Ectodermal cell (in vitro differentiated cells): Measurements from ENCODE around the gene NDUFAF7.

Experiments
- H3K27ac ChIP-seq: 2 replicates; pipeline ENCODE4 v1.7.0; 2013; ENCODE audit warnings: mild to moderate bottlenecking, low read depth, low read length; ENCODE audit not compliant: insufficient read depth, poor library complexity, severe bottlenecking
- H3K27me3 ChIP-seq: 2 replicates; pipeline ENCODE4 v1.7.0; 2013; ENCODE audit warnings: mild to moderate bottlenecking, low read length; ENCODE audit not compliant: insufficient read depth, control insufficient read depth, poor library complexity, severe bottlenecking
- H3K36me3 ChIP-seq: one replicate; pipeline ENCODE4 v1.7.0; 2013; ENCODE audit warnings: low read length; ENCODE audit not compliant: control insufficient read depth, insufficient read depth
- H3K4me1 ChIP-seq: one replicate; pipeline ENCODE4 v1.7.0; 2013; ENCODE audit warnings: low read length; ENCODE audit not compliant: control insufficient read depth, insufficient read depth
- H3K4me3 ChIP-seq: 2 replicates; pipeline ENCODE4 v1.7.0; 2013; ENCODE audit warnings: low read depth, low read length, control low read depth; ENCODE audit not compliant: insufficient read depth
- H3K9me3 ChIP-seq: 2 replicates; pipeline ENCODE4 v1.7.0; 2013; ENCODE audit warnings: mild to moderate bottlenecking, low read length, moderate library complexity; ENCODE audit not compliant: control insufficient read depth
- WGBS, 2 experiments: methylation state at CpG; one replicate each; pipeline ENCODE4 v1.1.7; 2013; ENCODE audit warnings: missing lambda C conversion rate in 2 of 2; 5-methylcytosine and 5-hydroxymethylcytosine counted together

Gene NDUFAF7

GRCh38 chr2:37244017-37244416 lies 12.6 kb downstream of the NDUFAF7 start:
- Histone ChIP-seq H3K4me1 (no peaks in the 10 kb centered on the region), H3K27ac (no peak overlapping the region), H3K27me3 (no peaks in the 10 kb centered on the region), H3K4me3 (no peak overlapping the region), H3K36me3 (peaks cover 19% of the 10 kb centered on the region), H3K9me3 (no peaks in the 10 kb centered on the region)
- WGBS, 2 experiments: 93 to 98% methylated on average over 3 to 4 of the region's 4 CpGs

- Histone ChIP-seq H3K4me3 (no peak overlapping the region), H3K36me3 (peaks cover 19% of the 10 kb centered on the region), H3K27ac (no peak overlapping the region), H3K27me3 (no peaks in the 10 kb centered on the region), H3K4me1 (no peaks in the 10 kb centered on the region), H3K9me3 (no peaks in the 10 kb centered on the region)
- WGBS, 2 experiments: 91 to 95% methylated on average over 3 of the region's 3 CpGs
Observed at GRCh38 chr2:37244755-37245154, 13.3 kb downstream of the NDUFAF7 start.

GRCh38 chr2:37246205-37246604 lies 14.7 kb downstream of the NDUFAF7 start:
- H3K27me3 ChIP-seq: no peaks in the 10 kb centered on the region
- H3K36me3 ChIP-seq: peaks cover 20% of the 10 kb centered on the region
- H3K27ac ChIP-seq: no peak overlapping the region
- no peaks in the 10 kb centered on the region for H3K4me1 ChIP-seq
- no peaks in the 10 kb centered on the region for H3K9me3 ChIP-seq
- H3K4me3 ChIP-seq: no peak overlapping the region

- peaks cover 30% of the 10 kb centered on the region for H3K36me3 ChIP-seq
- no peaks in the 10 kb centered on the region for H3K27me3 ChIP-seq
- no peaks in the 10 kb centered on the region for H3K4me1 ChIP-seq
- no peak overlapping the region for H3K27ac ChIP-seq
- H3K9me3 ChIP-seq: no peaks in the 10 kb centered on the region
- no peak overlapping the region for H3K4me3 ChIP-seq
- 86 to 96% methylated on average over 4 of the region's 5 CpGs for WGBS, 2 experiments
Observed at GRCh38 chr2:37250869-37251740, 19.6 kb downstream of the NDUFAF7 start.

DNA sequence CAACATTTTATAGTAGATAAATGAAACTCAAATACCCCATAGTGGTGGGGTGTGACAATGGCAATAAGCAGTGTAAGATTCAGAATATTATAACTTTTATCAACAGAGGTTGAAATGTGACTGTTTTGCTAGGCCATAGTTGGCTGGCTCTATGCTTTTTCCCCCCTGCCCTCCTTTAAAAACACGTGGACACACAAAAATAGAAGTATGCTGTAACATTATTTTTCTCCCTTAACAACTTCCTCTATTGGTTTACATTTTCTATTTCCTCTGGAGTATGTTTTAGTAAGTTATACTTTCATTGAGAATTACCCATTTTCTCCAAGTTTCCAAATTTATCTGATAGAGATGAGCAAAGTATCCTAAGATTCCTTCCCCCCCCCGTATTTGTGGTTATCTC lies 31.1 kb downstream of the NDUFAF7 start:
- no peaks in the 10 kb centered on the region for H3K27me3 ChIP-seq
- peaks cover 9% of the 10 kb centered on the region for H3K36me3 ChIP-seq
- H3K27ac ChIP-seq: no peak overlapping the region
- no peak overlapping the region for H3K4me3 ChIP-seq
- WGBS, 2 experiments: 89 to 96% methylated on average over 1 to 2 of the region's 2 CpGs
- no peaks in the 10 kb centered on the region for H3K9me3 ChIP-seq
- H3K4me1 ChIP-seq: no peaks in the 10 kb centered on the region

DNA sequence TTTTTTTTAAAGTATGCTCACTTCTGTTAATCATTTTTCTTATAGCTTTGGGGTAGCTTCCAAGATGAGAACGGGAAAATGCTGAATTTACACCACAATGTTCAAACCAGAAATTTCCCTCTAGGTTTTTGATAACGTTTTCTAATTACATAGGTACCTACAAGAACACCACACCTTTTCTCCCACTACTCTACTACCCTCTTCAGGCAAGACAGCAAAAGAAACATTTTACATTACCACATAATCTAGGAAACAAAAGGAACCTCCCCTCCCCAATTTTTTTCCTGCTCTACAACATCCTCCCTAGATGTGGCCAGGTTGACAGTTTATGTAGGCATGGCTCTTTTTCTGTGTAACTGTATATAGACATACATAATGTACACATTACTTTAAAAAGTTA lies 32.4 kb downstream of the NDUFAF7 start:
- no peak overlapping the region for H3K4me3 ChIP-seq
- no peaks in the 10 kb centered on the region for H3K4me1 ChIP-seq
- H3K27me3 ChIP-seq: no peaks in the 10 kb centered on the region
- no peaks in the 10 kb centered on the region for H3K9me3 ChIP-seq
- WGBS, 2 experiments: 93 to 94% methylated on average over 2 of the region's 2 CpGs
- no peak overlapping the region for H3K27ac ChIP-seq
- H3K36me3 ChIP-seq: peaks cover 14% of the 10 kb centered on the region

GRCh38 chr2:37267685-37268084 lies 36.2 kb downstream of the NDUFAF7 start:
- Histone ChIP-seq H3K27ac (no peak overlapping the region), H3K36me3 (peaks cover 23% of the 10 kb centered on the region), H3K27me3 (no peaks in the 10 kb centered on the region), H3K4me1 (no peaks in the 10 kb centered on the region), H3K9me3 (no peaks in the 10 kb centered on the region), H3K4me3 (no peak overlapping the region)

DNA sequence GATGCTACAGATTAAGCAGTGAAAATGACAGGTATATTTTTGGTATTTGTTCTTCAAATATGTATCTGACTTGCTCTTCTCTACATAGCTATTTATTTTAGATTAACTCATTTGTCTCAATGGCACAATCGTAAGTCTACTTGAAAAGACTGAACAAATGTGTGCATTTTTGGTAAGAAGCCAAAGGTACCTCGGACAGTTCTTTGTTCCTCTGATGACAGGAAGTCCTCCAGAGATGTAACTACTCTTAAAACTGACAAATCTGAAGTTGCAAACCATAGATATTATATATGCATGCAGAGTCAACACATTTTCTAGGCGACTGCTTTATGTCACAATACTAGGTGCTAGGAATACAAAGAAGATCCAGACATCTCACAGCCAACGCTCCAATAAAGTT lies 36.7 kb downstream of the NDUFAF7 start:
- H3K4me1 ChIP-seq: no peaks in the 10 kb centered on the region
- H3K4me3 ChIP-seq: no peak overlapping the region
- 96 to 100% methylated on average over 4 of the region's 4 CpGs for WGBS, 2 experiments
- H3K27me3 ChIP-seq: no peaks in the 10 kb centered on the region
- no peaks in the 10 kb centered on the region for H3K9me3 ChIP-seq
- peaks cover 24% of the 10 kb centered on the region for H3K36me3 ChIP-seq
- no peak overlapping the region for H3K27ac ChIP-seq

DNA sequence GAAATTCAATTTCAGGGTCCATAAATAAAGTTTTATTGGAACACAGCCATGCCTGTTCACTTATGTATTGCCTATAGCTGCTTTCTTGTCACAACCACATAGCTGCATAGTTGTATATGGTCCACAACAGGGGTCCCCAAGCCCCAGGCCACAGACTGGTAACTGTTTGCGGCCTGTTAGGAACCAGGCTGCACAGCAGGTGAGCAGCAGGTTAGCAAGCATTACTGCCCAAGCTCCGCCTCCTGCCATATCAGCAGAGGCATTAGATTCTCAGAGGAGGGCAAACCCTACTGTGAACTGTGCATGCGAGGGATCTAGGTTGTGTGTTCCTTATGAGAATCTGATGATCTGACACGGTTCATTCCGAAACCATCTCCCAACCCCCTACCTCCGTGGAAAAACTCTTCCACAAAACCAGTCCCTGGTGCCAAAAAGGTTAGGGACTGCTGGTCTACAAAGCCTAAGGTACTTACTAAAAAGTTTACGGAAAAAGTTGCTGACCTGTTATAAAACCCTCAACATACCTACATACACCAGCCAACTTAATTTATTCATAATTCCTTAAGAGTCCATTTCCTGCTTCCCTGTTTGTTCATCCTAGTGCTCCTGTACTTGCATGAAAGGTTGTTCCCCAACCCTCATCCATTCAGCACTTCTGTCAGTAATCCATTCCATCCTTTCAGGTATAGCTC lies 40.1 kb downstream of the NDUFAF7 start:
- Histone ChIP-seq H3K36me3 (peaks cover 32% of the 10 kb centered on the region), H3K27ac (no peak overlapping the region), H3K27me3 (no peaks in the 10 kb centered on the region), H3K4me3 (no peak overlapping the region), H3K9me3 (no peaks in the 10 kb centered on the region), H3K4me1 (no peaks in the 10 kb centered on the region)
- WGBS, 2 experiments: 84 to 88% methylated on average over 7 of the region's 7 CpGs

- H3K27ac ChIP-seq: no peak overlapping the region
- no peaks in the 10 kb centered on the region for H3K4me1 ChIP-seq
- no peaks in the 10 kb centered on the region for H3K27me3 ChIP-seq
- H3K4me3 ChIP-seq: no peak overlapping the region
- WGBS, 2 experiments: 91 to 93% methylated on average over 6 of the region's 6 CpGs
- H3K36me3 ChIP-seq: peaks cover 25% of the 10 kb centered on the region
- H3K9me3 ChIP-seq: no peaks in the 10 kb centered on the region
Observed at GRCh38 chr2:37274359-37274965, 43.0 kb downstream of the NDUFAF7 start.
